Measurements from ENCODE around the gene ANTXRL. TPM values are rescaled to one million over a fixed set of nuclear protein-coding genes. Genes with fewer than 3 reads are reported as not detected.
"Not testable (repeated sequence)": the region's sequence is repeated elsewhere in the genome, so short reads cannot be mapped to it uniquely, and the experiment has no call there.

ANTXRL gene
- total RNA-seq, 1 donor from 2014 or later, result not detected

DNA sequence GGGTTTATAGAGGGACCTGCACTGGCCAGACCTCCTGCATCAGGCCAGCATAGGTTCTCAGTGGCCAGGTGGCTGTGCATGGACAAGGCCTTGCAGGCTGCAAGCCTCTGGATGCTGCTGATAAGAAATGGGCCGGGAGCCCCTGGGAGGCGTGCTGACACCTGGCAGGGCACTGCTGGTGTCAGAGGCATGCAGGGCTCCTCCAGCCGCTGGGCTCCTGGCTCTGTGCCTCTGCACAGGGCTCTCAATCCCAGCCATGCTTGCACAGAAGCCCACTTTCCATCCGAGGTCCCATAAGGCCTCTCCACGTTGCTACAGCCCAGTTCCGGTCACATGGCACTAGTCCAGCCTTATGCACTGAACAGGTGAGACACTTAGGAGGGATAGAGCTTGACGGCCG, 27.3 kb downstream of the ANTXRL start:
- Histone ChIP-seq H3K9me3 (no peaks in the 10 kb centered on the region), H3K4me3 (no peak overlapping the region), H3K27ac (no peak overlapping the region), H3K4me1 (no peaks in the 10 kb centered on the region), H3K27me3 (ENCODE audit: low read depth) (no peaks in the 10 kb centered on the region), H3K36me3 (no peaks in the 10 kb centered on the region)
- TF ChIP-seq, protein P1, sequence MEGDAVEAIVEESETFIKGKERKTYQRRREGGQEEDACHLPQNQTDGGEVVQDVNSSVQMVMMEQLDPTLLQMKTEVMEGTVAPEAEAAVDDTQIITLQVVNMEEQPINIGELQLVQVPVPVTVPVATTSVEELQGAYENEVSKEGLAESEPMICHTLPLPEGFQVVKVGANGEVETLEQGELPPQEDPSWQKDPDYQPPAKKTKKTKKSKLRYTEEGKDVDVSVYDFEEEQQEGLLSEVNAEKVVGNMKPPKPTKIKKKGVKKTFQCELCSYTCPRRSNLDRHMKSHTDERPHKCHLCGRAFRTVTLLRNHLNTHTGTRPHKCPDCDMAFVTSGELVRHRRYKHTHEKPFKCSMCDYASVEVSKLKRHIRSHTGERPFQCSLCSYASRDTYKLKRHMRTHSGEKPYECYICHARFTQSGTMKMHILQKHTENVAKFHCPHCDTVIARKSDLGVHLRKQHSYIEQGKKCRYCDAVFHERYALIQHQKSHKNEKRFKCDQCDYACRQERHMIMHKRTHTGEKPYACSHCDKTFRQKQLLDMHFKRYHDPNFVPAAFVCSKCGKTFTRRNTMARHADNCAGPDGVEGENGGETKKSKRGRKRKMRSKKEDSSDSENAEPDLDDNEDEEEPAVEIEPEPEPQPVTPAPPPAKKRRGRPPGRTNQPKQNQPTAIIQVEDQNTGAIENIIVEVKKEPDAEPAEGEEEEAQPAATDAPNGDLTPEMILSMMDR (IDR thresholded peaks at IDR 0.05), result no peak
- ATAC-seq, result no peak
- no peak for DNase-seq
- intact Hi-C loops (cut with DNase I), result no loop called here

DNA sequence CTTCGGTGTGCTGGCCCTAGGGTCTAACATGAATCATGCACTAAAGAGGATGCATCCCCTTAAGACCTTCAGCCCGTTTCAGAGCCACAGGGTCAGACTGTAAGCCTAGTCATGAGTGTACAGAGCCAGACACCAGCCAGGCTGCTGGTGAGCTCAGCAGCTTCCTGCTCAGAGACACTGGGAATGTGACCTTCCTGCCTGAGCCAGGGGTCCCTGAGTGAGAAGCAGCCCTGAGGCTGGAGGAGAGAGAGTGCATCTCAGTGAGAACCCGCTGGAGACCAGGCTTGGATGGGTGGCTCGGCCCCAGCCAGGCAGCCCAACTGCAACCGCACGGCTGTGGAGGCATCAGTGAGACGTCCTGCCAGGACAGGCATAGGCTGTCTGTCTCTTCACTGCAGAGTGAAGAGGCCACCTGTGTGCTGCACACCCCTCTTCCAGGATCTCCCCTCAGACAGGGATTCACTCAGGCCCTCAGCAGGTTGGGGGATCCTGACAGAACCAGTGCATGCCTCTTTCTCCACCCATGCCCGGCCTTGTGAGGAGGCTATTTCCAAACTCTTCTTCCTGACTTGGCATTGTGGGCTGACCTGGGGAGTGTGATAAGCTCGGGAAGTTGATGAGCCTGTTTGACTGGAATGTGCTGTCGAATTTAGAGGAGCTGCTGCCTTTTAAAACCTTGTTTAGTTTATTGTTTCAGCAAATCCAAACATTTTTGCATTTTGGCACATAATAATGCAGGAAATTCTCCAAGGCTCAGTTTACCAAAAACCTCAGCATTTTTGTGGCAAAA, 28.5 kb downstream of the ANTXRL start:
- H3K36me3 ChIP-seq; H3K9me3 ChIP-seq; H3K4me1 ChIP-seq; H3K27me3 ChIP-seq (ENCODE audit: low read depth); intact Hi-C loops (cut with DNase I); H3K27ac ChIP-seq; H3K4me3 ChIP-seq; DNase-seq: not testable (repeated sequence)
- ATAC-seq, result peak; percentile 22 to 64

DNA sequence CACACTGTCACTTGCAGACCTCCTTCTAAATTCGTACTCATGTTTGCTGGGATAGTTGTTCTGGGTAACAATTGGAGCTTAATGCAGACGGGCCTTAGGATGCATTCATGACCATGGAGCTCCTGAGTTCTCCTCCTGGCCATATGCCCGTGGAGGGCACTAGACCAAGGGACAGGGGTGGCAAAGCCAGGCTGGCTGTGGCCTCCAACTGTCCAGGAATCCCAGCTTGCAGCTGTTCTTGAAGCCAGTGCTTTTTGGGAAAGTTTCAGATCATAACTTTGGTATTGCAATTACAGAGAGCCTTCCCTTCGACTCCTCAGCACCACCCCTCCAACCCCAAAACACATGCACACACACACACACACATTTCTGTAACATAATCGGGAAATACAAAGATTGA, 30.6 kb downstream of the ANTXRL start:
- no peaks in the 10 kb centered on the region for H3K36me3 ChIP-seq
- H3K4me1 ChIP-seq, result no peaks in the 10 kb centered on the region
- TF ChIP-seq, protein P1 (IDR thresholded peaks at IDR 0.05), result no peak
- H3K4me3 ChIP-seq, result no peak overlapping the region
- H3K27ac ChIP-seq, result no peak overlapping the region
- no peaks in the 10 kb centered on the region for H3K9me3 ChIP-seq
- DNase-seq, result no peak
- no peak for ATAC-seq
- no peaks in the 10 kb centered on the region for H3K27me3 ChIP-seq (ENCODE audit: low read depth)
- intact Hi-C loops (cut with DNase I), result no loop called here

DNA sequence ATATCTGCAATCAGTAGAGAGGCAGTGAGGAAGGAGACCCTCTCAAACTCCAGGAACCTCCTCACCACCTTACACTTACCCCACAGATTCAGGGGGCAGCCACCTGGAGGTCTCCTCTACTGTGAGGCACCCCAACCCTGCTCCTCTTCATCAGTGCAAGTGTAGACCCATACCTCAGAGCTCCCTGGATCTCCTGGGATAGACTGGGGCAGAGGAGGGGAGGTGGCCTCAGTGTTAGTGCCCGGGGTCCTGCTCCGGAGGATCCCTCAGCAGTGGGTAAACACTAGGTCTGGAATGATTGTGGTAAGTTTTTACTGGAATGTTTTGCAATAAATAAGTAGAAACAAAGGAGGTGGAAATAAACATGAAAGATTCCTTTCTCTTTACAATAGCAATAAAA, 31.1 kb downstream of the ANTXRL start:
- H3K27ac ChIP-seq, result no peak overlapping the region
- no peaks in the 10 kb centered on the region for H3K9me3 ChIP-seq
- TF ChIP-seq, protein P1 (IDR thresholded peaks at IDR 0.05), result no peak
- no peaks in the 10 kb centered on the region for H3K36me3 ChIP-seq
- H3K4me1 ChIP-seq, result no peaks in the 10 kb centered on the region
- ATAC-seq, result no peak
- intact Hi-C loops (cut with DNase I), result no loop called here
- H3K4me3 ChIP-seq, result no peak overlapping the region
- DNase-seq, result no peak
- no peaks in the 10 kb centered on the region for H3K27me3 ChIP-seq (ENCODE audit: low read depth)

DNA sequence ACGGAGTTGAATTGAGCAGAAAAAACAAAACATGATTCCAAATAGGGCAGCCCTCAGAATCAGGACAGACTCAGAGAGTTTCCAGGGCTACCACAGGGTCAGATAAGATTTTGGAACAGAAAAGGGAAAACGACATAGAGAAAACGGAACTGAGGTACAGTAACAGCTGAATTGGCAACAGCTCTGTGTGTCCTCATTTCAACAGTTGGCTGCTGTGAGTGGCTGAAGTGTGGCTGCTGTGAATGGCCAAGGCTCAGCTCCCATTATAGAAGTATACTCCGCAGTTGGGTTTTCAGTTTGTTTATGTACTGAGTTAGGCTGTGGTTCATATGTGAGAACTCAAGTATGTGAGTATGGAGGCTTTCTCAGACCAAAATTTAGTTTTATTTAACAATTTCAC, 32.0 kb downstream of the ANTXRL start:
- H3K9me3 ChIP-seq, result no peaks in the 10 kb centered on the region
- TF ChIP-seq, protein P1 (IDR thresholded peaks at IDR 0.05), result no peak
- H3K4me1 ChIP-seq, result no peaks in the 10 kb centered on the region
- no peaks in the 10 kb centered on the region for H3K36me3 ChIP-seq
- H3K27me3 ChIP-seq (ENCODE audit: low read depth), result no peaks in the 10 kb centered on the region
- H3K27ac ChIP-seq, result no peak overlapping the region
- no peak for ATAC-seq
- DNase-seq, result no peak
- intact Hi-C loops (cut with DNase I), result no loop called here
- no peak overlapping the region for H3K4me3 ChIP-seq

DNA sequence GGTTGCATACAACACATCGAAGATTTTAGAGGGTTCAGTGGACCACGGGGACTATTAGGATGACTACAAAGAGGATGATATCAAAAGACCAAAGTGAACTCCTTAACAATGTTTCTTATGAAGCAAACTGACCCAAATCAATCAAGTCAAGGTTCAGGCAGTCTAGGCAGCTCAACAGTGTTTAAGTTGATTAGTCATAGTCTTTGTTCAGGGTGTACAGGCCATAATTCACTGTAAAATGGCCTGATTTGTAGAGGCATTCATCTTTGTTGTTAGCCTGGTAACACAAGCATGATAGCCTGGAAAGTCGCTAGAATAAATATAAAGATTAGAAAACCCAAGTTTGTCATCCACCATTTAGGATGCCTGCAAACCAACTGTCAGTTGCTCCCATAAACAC, 32.6 kb downstream of the ANTXRL start:
- Histone ChIP-seq H3K27ac (no peak overlapping the region), H3K4me3 (no peak overlapping the region), H3K9me3 (no peaks in the 10 kb centered on the region), H3K27me3 (ENCODE audit: low read depth) (no peaks in the 10 kb centered on the region), H3K4me1 (no peaks in the 10 kb centered on the region), H3K36me3 (no peaks in the 10 kb centered on the region)
- intact Hi-C loops (cut with DNase I), result no loop called here
- TF ChIP-seq, protein P1 (IDR thresholded peaks at IDR 0.05), result no peak
- no peak for DNase-seq
- ATAC-seq, result no peak
